GM23338 (cell line): ENCODE measurements around the gene STK17A.

ENCODE experiments used
- EZH2 ChIP-seq: fragments of 200-600 bp; sonication (generic); IDR thresholded peaks from one replicate; pipeline ENCODE4 v1.8.0; 2017; ENCODE audit warnings: antibody characterized with exemption, mild to moderate bottlenecking, low read depth; ENCODE audit not compliant: unreplicated experiment
- EZH2phosphoT487 ChIP-seq: fragments of 200-600 bp; sonication (generic); IDR thresholded peaks from one replicate; pipeline ENCODE4 v1.8.1; 2018; ENCODE audit warnings: antibody characterized with exemption; ENCODE audit not compliant: unreplicated experiment
- JUNB ChIP-seq: IDR thresholded peaks from one replicate; pipeline ENCODE4 v1.6.1; 2016; ENCODE audit warnings: antibody characterized with exemption; ENCODE audit not compliant: unreplicated experiment
- NANOG ChIP-seq: IDR thresholded peaks from 2 replicates; pipeline ENCODE4 v1.6.1; 2016; ENCODE audit warnings: antibody characterized with exemption, borderline replicate concordance
- POLR2AphosphoS5 ChIP-seq: IDR thresholded peaks from 2 replicates; pipeline ENCODE4 v1.6.1; 2016; ENCODE audit warnings: antibody characterized with exemption, low read depth
- TF ChIP-seq, protein P1 (sequence below), 2 experiments: fragments of 200-600 bp in 1 of 2; sonication (generic) in 1 of 2; conservative IDR thresholded peaks; 2 replicates each; pipeline versions ENCODE4 v1.5.1 to v1.6.1; 2016 to 2017; ENCODE audit warnings: antibody characterized with exemption in 2 of 2, low read depth in 2 of 2, mild to moderate bottlenecking in 2 of 2, moderate library complexity in 1 of 2
- TF ChIP-seq, protein P2 (sequence below): IDR thresholded peaks from 2 replicates; pipeline ENCODE4 v1.6.1; 2016; ENCODE audit warnings: antibody characterized with exemption
- TF ChIP-seq, protein P3 (sequence below): IDR thresholded peaks from one replicate; pipeline ENCODE4 v1.6.1; 2018; ENCODE audit warnings: antibody characterized with exemption; ENCODE audit not compliant: unreplicated experiment

GRCh38 chr7:43647339-43647672, 64.4 kb downstream of the STK17A start:
- TF ChIP-seq POLR2AphosphoS5, result no peak
- TF ChIP-seq, protein P1, sequence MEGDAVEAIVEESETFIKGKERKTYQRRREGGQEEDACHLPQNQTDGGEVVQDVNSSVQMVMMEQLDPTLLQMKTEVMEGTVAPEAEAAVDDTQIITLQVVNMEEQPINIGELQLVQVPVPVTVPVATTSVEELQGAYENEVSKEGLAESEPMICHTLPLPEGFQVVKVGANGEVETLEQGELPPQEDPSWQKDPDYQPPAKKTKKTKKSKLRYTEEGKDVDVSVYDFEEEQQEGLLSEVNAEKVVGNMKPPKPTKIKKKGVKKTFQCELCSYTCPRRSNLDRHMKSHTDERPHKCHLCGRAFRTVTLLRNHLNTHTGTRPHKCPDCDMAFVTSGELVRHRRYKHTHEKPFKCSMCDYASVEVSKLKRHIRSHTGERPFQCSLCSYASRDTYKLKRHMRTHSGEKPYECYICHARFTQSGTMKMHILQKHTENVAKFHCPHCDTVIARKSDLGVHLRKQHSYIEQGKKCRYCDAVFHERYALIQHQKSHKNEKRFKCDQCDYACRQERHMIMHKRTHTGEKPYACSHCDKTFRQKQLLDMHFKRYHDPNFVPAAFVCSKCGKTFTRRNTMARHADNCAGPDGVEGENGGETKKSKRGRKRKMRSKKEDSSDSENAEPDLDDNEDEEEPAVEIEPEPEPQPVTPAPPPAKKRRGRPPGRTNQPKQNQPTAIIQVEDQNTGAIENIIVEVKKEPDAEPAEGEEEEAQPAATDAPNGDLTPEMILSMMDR (conservative IDR thresholded peaks at IDR 0.05; ENCODE audit: low read depth in 2 of 2), result no peak
- no peak for TF ChIP-seq JUNB
- no peak for TF ChIP-seq EZH2phosphoT487
- TF ChIP-seq EZH2, result no peak
- TF ChIP-seq, protein P2, sequence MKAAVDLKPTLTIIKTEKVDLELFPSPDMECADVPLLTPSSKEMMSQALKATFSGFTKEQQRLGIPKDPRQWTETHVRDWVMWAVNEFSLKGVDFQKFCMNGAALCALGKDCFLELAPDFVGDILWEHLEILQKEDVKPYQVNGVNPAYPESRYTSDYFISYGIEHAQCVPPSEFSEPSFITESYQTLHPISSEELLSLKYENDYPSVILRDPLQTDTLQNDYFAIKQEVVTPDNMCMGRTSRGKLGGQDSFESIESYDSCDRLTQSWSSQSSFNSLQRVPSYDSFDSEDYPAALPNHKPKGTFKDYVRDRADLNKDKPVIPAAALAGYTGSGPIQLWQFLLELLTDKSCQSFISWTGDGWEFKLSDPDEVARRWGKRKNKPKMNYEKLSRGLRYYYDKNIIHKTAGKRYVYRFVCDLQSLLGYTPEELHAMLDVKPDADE, result no peak
- TF ChIP-seq, protein P3, sequence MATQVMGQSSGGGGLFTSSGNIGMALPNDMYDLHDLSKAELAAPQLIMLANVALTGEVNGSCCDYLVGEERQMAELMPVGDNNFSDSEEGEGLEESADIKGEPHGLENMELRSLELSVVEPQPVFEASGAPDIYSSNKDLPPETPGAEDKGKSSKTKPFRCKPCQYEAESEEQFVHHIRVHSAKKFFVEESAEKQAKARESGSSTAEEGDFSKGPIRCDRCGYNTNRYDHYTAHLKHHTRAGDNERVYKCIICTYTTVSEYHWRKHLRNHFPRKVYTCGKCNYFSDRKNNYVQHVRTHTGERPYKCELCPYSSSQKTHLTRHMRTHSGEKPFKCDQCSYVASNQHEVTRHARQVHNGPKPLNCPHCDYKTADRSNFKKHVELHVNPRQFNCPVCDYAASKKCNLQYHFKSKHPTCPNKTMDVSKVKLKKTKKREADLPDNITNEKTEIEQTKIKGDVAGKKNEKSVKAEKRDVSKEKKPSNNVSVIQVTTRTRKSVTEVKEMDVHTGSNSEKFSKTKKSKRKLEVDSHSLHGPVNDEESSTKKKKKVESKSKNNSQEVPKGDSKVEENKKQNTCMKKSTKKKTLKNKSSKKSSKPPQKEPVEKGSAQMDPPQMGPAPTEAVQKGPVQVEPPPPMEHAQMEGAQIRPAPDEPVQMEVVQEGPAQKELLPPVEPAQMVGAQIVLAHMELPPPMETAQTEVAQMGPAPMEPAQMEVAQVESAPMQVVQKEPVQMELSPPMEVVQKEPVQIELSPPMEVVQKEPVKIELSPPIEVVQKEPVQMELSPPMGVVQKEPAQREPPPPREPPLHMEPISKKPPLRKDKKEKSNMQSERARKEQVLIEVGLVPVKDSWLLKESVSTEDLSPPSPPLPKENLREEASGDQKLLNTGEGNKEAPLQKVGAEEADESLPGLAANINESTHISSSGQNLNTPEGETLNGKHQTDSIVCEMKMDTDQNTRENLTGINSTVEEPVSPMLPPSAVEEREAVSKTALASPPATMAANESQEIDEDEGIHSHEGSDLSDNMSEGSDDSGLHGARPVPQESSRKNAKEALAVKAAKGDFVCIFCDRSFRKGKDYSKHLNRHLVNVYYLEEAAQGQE, result no peak
- no peak for TF ChIP-seq NANOG
